Uterus (tissue), 2 donors: ENCODE data around the gene PRKD3.

Experiments used
- POLR2A ChIP-seq, 2 donors: fragments of 450-650 bp; IDR thresholded peaks; one replicate each; pipeline ENCODE4 v1.6.1; 2016; ENCODE audit warnings: antibody characterized with exemption in 2 of 2, mild to moderate bottlenecking in 1 of 2, moderate library complexity in 1 of 2
- TF ChIP-seq, protein P1 (sequence below), 4 experiments: fragments of 200-600 bp in 2 of 4; fragments of 450-650 bp in 2 of 4; sonication (generic) in 2 of 4; IDR thresholded peaks; one replicate each; pipeline ENCODE4 v1.5.1; 2016 to 2019; ENCODE audit warnings: antibody characterized with exemption in 4 of 4, mild to moderate bottlenecking in 2 of 4, moderate library complexity in 1 of 4

DNA sequence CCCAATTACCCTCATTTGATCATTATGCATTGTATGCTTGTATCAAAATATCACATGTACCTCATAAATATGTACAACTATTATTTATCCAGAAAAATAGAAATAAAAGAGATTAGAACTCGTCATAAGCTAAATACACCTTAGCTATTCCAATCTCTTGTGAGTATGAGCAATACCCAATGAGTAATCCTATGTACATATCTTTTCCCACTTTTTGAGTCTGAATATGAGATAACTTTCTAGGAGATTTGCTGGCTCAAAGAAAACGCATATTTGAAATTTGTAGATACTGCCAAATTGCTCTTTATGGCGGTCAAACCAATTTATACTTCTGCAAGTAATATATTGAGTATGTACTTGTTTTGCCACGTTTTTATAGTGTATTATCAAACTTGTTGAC is 24.1 kb downstream of the PRKD3 start:
- TF ChIP-seq, protein P1, sequence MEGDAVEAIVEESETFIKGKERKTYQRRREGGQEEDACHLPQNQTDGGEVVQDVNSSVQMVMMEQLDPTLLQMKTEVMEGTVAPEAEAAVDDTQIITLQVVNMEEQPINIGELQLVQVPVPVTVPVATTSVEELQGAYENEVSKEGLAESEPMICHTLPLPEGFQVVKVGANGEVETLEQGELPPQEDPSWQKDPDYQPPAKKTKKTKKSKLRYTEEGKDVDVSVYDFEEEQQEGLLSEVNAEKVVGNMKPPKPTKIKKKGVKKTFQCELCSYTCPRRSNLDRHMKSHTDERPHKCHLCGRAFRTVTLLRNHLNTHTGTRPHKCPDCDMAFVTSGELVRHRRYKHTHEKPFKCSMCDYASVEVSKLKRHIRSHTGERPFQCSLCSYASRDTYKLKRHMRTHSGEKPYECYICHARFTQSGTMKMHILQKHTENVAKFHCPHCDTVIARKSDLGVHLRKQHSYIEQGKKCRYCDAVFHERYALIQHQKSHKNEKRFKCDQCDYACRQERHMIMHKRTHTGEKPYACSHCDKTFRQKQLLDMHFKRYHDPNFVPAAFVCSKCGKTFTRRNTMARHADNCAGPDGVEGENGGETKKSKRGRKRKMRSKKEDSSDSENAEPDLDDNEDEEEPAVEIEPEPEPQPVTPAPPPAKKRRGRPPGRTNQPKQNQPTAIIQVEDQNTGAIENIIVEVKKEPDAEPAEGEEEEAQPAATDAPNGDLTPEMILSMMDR (IDR thresholded peaks at IDR 0.05), result no peak
- TF ChIP-seq POLR2A (IDR thresholded peaks at IDR 0.05), result no peak
